Sigmoid colon (tissue), 7 donors: ENCODE measurements around the gene FOXP1. TPM values are rescaled to one million over a fixed set of nuclear protein-coding genes. Genes with fewer than 3 reads are reported as not detected.

ENCODE experiments used
- DNase-seq: peaks from one replicate; pipeline ENCODE4 v3.0.0-alpha.2; 2019
- H3K27ac ChIP-seq, 4 donors: fragments of 200-600 bp; sonication (generic); one replicate each; pipeline ENCODE4 v1.5.1; 2016 to 2019; ENCODE audit warnings: mild to moderate bottlenecking in 1 of 4
- H3K27me3 ChIP-seq, 3 donors: fragments of 200-600 bp; sonication (generic); one replicate each; pipeline ENCODE4 v1.5.1; 2019; ENCODE audit warnings: mild to moderate bottlenecking in 1 of 3
- H3K36me3 ChIP-seq, 4 donors: fragments of 200-600 bp; sonication (generic); one replicate each; pipeline ENCODE4 v1.5.1; 2016 to 2019
- H3K4me1 ChIP-seq, 4 donors: fragments of 200-600 bp; sonication (generic); one replicate each; pipeline ENCODE4 v1.5.1; 2017 to 2019
- H3K4me3 ChIP-seq, 4 donors: fragments of 200-600 bp; sonication (generic); one replicate each; pipeline ENCODE4 v1.5.1; 2017 to 2019; ENCODE audit warnings: mild to moderate bottlenecking in 2 of 4, moderate library complexity in 1 of 4
- H3K9me3 ChIP-seq, 4 donors: fragments of 200-600 bp in 3 of 4; sonication (generic) in 3 of 4; one replicate each; pipeline versions ENCODE4 v1.5.1 to v1.6.1; 2013 to 2019
- CTCF ChIP-seq, 4 experiments: fragments of 450-650 bp in 3 of 4; fragments of 200-600 bp in 1 of 4; IDR thresholded peaks; one replicate each; pipeline ENCODE4 v1.5.1; 2016 to 2019; ENCODE audit warnings: antibody characterized with exemption in 4 of 4, mild to moderate bottlenecking in 3 of 4, moderate library complexity in 2 of 4
- EP300 ChIP-seq, 4 donors: sonication (generic); formaldehyde crosslinking; IDR thresholded peaks; one replicate each; pipeline ENCODE4 v1.6.1; 2017; ENCODE audit warnings: antibody characterized with exemption in 4 of 4
- POLR2A ChIP-seq, 2 donors: fragments of 450-650 bp; IDR thresholded peaks; one replicate each; pipeline ENCODE4 v1.6.1; 2016; ENCODE audit warnings: antibody characterized with exemption in 2 of 2, mild to moderate bottlenecking in 2 of 2, moderate library complexity in 2 of 2
- POLR2AphosphoS5 ChIP-seq, 4 donors: sonication (generic); formaldehyde crosslinking; IDR thresholded peaks; one replicate each; pipeline ENCODE4 v1.6.1; 2017; ENCODE audit warnings: antibody characterized with exemption in 4 of 4
- WGBS, 2 donors: extraction: QIAGEN DNeasy Blood & Tissue Kit; methylation state at CpG; one replicate each; pipeline ENCODE4 v1.1.7; 2013; 5-methylcytosine and 5-hydroxymethylcytosine counted together
- intact Hi-C: fragments of 100-400 bp; cut with DNase I; formaldehyde crosslinking; loops from one replicate; pipeline ENCODE4 v1.15.1; 2023
- polyA plus RNA-seq, 3 donors: library from polyadenylated mRNA; stranded (reverse); fragments of 200-250 nt; gene quantifications; one replicate each; pipeline ENCODE4 v1.2.3, GENCODE V29; 2013
- total RNA-seq, 4 donors: library from RNA; depleted of rRNA; stranded (reverse); fragments of >200 nt; gene quantifications; one replicate each; pipeline ENCODE4 v1.1.0, GENCODE V29; 2016
- donor health status: healthy with polysubstance abuse.
- donor health status: Bipolar disorder and iron deficiency.
- donor health status: healthy.

FOXP1 gene
- total and polyA plus RNA-seq, 7 donors = 13.8 to 232 (median 139) TPM

GRCh38 chr3:71593106-71593505 lies 9.6 kb upstream of the FOXP1 start:
- no peak overlapping the region for H3K4me3 ChIP-seq
- H3K9me3 ChIP-seq = no peaks in the 10 kb centered on the region
- 94 to 95% methylated on average over 3 of the region's 3 CpGs for WGBS, 2 donors
- H3K27ac ChIP-seq = peak overlapping the region in 3 of 4 donors; percentile 22 to 38 (median 28)
- no peak for DNase-seq
- H3K4me1 ChIP-seq = peaks cover 0 to 27% (median 13%) of the 10 kb centered on the region in 4 donors
- no peaks in the 10 kb centered on the region for H3K27me3 ChIP-seq
- H3K36me3 ChIP-seq = no peaks in the 10 kb centered on the region
- TF ChIP-seq POLR2A (IDR thresholded peaks at IDR 0.05) (no peak), POLR2AphosphoS5 (IDR thresholded peaks at IDR 0.05) (no peak), EP300 (IDR thresholded peaks at IDR 0.05) (no peak), CTCF (IDR thresholded peaks at IDR 0.05) (no peak)
- intact Hi-C loops = no loop called here

- H3K9me3 ChIP-seq = no peaks in the 10 kb centered on the region
- H3K36me3 ChIP-seq = no peaks in the 10 kb centered on the region
- DNase-seq = no peak
- no peak overlapping the region for H3K4me3 ChIP-seq
- H3K4me1 ChIP-seq = peaks cover 0 to 44% (median 22%) of the 10 kb centered on the region in 4 donors
- H3K27ac ChIP-seq = no peak overlapping the region
- no peaks in the 10 kb centered on the region for H3K27me3 ChIP-seq
- intact Hi-C loops = no loop called here
- 94 to 98% methylated on average over 2 of the region's 2 CpGs for WGBS, 2 donors
- TF ChIP-seq POLR2A (IDR thresholded peaks at IDR 0.05) (no peak), CTCF (IDR thresholded peaks at IDR 0.05) (no peak), POLR2AphosphoS5 (IDR thresholded peaks at IDR 0.05) (no peak), EP300 (IDR thresholded peaks at IDR 0.05) (no peak)
Measured at GRCh38 chr3:71591101-71591500, 7.6 kb upstream of the FOXP1 start.

- intact Hi-C loops = loop anchor here (5.0 to 10.0 kb wide), 5 partner anchors 63 to 1057 kb away; no protein-coding TSS in a partner anchor
- no peaks in the 10 kb centered on the region for H3K36me3 ChIP-seq
- H3K4me3 ChIP-seq = no peak overlapping the region
- no peaks in the 10 kb centered on the region for H3K9me3 ChIP-seq
- 55 to 85% methylated on average over 2 of the region's 2 CpGs for WGBS, 2 donors
- H3K27ac ChIP-seq = no peak overlapping the region
- H3K27me3 ChIP-seq = no peaks in the 10 kb centered on the region
- DNase-seq = no peak
- peaks cover 0 to 56% (median 34%) of the 10 kb centered on the region in 4 donors for H3K4me1 ChIP-seq
- TF ChIP-seq POLR2A (IDR thresholded peaks at IDR 0.05) (no peak), EP300 (IDR thresholded peaks at IDR 0.05) (no peak), CTCF (IDR thresholded peaks at IDR 0.05) (no peak)
Measured at GRCh38 chr3:71589132-71589531, 5.6 kb upstream of the FOXP1 start.

- no peaks in the 10 kb centered on the region for H3K36me3 ChIP-seq
- no peak for DNase-seq
- no peaks in the 10 kb centered on the region for H3K27me3 ChIP-seq
- 85 to 89% methylated on average over 3 of the region's 3 CpGs for WGBS, 2 donors
- no peak overlapping the region for H3K4me3 ChIP-seq
- H3K9me3 ChIP-seq = no peaks in the 10 kb centered on the region
- H3K27ac ChIP-seq = peak overlapping the region in 3 of 4 donors; percentile 21 to 33 (median 29)
- intact Hi-C loops = loop anchor here (5.0 to 10.0 kb wide), 5 partner anchors 64 to 1056 kb away; no protein-coding TSS in a partner anchor
- H3K4me1 ChIP-seq = peaks cover 0 to 51% (median 31%) of the 10 kb centered on the region in 4 donors
- TF ChIP-seq EP300 (IDR thresholded peaks at IDR 0.05) = no peak
- TF ChIP-seq CTCF (IDR thresholded peaks at IDR 0.05) = no peak
- TF ChIP-seq POLR2AphosphoS5 (IDR thresholded peaks at IDR 0.05) = no peak
- no peak for TF ChIP-seq POLR2A (IDR thresholded peaks at IDR 0.05)
Measured at GRCh38 chr3:71587958-71588357, 4.4 kb upstream of the FOXP1 start.

- TF ChIP-seq CTCF (IDR thresholded peaks at IDR 0.05) (no peak), POLR2AphosphoS5 (IDR thresholded peaks at IDR 0.05) (no peak), EP300 (IDR thresholded peaks at IDR 0.05) (no peak), POLR2A (IDR thresholded peaks at IDR 0.05) (no peak)
- Histone ChIP-seq H3K27me3 (no peaks in the 10 kb centered on the region), H3K4me1 (peaks cover 0 to 45% (median 29%) of the 10 kb centered on the region in 4 donors), H3K4me3 (no peak overlapping the region), H3K36me3 (no peaks in the 10 kb centered on the region), H3K9me3 (no peaks in the 10 kb centered on the region), H3K27ac (peak overlapping the region in 1 of 4 donors; percentile 98)
- WGBS, 2 donors = 42 to 43% methylated on average over 5 of the region's 5 CpGs
- intact Hi-C loops = loop anchor here (5.0 to 10.0 kb wide), 5 partner anchors 65 to 1055 kb away; no protein-coding TSS in a partner anchor
- no peak for DNase-seq
Measured at GRCh38 chr3:71586810-71587242, 3.3 kb upstream of the FOXP1 start.
